ENCODE measurements around the gene SLC9A9. TPM values are rescaled to one million over a fixed set of nuclear protein-coding genes. Genes with fewer than 3 reads are reported as not detected.

SLC9A9 gene
- total RNA-seq, 6 experiments from 2014 or later, result 0.10 to 0.55 (median 0.33) TPM; not detected in 2

DNA sequence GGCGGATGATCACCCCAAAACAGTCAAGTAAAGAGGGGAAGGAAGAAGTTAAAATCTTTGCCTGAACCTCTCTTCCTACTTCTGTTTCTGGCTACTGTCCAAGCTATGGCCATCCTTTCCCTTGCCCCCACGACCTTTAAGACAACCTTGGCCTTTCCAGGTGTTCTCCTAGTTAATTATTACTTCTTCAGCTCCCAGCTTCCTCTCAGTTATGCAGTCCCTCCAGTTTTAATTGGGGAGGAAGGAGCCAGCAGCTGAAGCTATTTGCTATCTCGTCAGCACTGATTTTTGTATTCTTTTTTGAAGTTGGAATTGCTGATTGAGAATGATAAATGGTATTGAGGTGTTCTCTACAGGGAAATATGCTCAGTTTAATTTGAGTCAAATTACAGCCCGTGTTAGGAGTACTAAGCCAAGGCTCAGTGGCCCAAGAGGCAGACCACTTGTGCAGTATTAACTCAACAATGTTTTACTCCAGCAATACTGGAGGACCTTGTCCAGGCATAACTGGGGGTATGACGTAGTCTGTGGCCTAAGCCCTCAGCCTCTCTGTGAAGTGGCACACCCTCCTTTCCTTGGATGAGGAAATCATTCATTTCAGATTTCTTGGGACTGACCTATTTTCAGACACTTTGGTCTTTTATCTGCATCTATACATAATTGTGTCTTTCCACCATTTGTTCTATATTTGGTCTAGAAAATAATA, 336.9 kb downstream of the SLC9A9 start:
- TF ChIP-seq, protein P1, sequence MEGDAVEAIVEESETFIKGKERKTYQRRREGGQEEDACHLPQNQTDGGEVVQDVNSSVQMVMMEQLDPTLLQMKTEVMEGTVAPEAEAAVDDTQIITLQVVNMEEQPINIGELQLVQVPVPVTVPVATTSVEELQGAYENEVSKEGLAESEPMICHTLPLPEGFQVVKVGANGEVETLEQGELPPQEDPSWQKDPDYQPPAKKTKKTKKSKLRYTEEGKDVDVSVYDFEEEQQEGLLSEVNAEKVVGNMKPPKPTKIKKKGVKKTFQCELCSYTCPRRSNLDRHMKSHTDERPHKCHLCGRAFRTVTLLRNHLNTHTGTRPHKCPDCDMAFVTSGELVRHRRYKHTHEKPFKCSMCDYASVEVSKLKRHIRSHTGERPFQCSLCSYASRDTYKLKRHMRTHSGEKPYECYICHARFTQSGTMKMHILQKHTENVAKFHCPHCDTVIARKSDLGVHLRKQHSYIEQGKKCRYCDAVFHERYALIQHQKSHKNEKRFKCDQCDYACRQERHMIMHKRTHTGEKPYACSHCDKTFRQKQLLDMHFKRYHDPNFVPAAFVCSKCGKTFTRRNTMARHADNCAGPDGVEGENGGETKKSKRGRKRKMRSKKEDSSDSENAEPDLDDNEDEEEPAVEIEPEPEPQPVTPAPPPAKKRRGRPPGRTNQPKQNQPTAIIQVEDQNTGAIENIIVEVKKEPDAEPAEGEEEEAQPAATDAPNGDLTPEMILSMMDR (IDR thresholded peaks at IDR 0.05), result no peak
- Mint-ChIP-seq H3K27me3 (ENCODE audit: insufficient read depth) (no peaks in the 10 kb centered on the region), H3K9me3 (no peaks in the 10 kb centered on the region), H3K4me1 (ENCODE audit: low read depth) (peaks cover 10% of the 10 kb centered on the region; the same call in 1 of the 2 replicates), H3K36me3 (ENCODE audit: low read depth) (no peaks in the 10 kb centered on the region), H3K4me3 (no peak overlapping the region), H3K27ac (no peak overlapping the region)
- DNase-seq, result no peak

DNA sequence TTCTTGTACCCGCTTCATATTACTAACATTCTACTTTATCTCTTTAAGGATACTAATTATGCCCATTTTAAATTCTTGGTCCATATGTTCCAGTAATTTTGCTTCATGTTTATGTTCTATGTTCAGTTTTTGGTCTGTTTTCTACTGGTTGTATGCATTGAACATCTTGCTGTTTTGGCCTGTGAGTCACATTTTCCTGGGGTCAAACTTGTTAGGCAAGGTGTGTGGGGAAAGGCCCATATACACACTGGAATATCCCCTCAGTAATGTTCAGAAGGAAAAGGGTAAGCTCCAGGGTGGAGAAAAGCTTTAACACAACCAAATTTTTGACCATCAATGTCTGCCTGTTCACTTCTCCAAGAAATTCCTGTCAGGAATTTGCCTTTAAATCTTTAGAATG, 337.7 kb downstream of the SLC9A9 start:
- Mint-ChIP-seq H3K36me3 (ENCODE audit: low read depth) (no peaks in the 10 kb centered on the region), H3K4me3 (no peak overlapping the region), H3K9me3 (no peaks in the 10 kb centered on the region), H3K4me1 (ENCODE audit: low read depth) (peaks cover 10% of the 10 kb centered on the region; the same call in 1 of the 2 replicates), H3K27me3 (ENCODE audit: insufficient read depth) (no peaks in the 10 kb centered on the region), H3K27ac (no peak overlapping the region)
- TF ChIP-seq, protein P1 (IDR thresholded peaks at IDR 0.05), result no peak
- no peak for DNase-seq

DNA sequence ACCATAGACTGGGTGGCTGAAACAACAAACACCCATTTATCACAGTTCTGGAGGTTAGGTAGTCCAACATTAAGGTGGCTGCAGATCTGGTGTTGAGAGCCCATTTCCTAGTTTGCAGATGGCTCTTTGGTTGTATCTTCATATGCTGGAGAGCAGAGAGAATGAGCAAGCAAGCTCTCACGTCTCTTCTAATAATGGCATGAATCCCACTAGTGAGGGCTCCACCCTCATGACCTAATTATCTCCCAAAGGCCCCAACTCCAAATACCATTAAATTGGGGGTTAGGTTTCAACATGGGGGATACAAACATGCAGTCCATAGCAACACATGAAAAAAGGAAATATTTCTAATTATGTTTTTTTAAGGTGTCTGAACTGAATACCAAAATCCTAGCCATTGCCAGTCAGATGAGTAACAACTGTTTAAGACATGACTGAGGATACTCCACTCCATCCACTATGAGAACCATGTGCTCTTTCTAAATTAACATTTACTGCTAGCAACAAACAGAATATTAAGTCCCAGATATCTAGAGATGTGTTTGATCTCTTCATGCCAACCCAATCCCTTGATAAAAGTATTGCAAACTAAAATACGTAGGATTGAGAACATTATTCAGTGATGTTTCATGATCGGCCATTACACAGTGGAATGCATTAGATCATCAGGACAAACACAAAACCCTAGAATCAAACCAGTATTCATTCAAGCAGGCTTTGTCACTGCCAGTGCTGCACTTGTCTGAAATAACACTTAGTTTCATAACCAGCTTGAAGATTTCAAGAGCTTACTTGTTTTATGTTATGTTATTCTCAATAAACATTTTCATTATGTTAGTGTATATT, 340.3 kb downstream of the SLC9A9 start:
- Mint-ChIP-seq H3K4me3 (peak overlapping the region; percentile 51; the same call in 1 of the 2 replicates), H3K4me1 (ENCODE audit: low read depth) (peaks cover 10% of the 10 kb centered on the region; the same call in 1 of the 2 replicates), H3K27ac (no peak overlapping the region), H3K9me3 (no peaks in the 10 kb centered on the region), H3K27me3 (ENCODE audit: insufficient read depth) (peaks cover 2% of the 10 kb centered on the region; the same call in 1 of the 2 replicates), H3K36me3 (ENCODE audit: low read depth) (no peaks in the 10 kb centered on the region)
- DNase-seq, result peak; percentile 38
- TF ChIP-seq, protein P1 (IDR thresholded peaks at IDR 0.05), result no peak

DNA sequence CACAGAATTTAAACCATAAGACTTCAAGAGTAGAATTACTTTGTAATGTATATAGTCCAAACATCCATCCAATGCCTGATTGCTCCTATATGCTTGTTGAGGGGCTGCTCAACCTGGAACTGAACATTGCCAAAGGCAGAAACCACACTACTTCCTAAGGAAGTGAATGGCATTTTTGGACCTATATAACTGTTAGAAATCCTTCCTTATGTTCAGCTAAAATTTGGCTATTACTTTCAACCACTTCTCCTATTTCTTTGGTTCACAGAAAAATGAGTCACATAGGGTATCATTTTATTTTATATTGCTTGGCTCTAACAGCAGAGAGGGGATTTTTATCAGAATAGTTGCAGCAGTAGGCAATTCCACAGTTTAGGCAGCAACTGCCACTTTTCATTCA, 342.1 kb downstream of the SLC9A9 start:
- Mint-ChIP-seq H3K9me3 (no peaks in the 10 kb centered on the region), H3K4me1 (ENCODE audit: low read depth) (peaks cover 10% of the 10 kb centered on the region; the same call in 1 of the 2 replicates), H3K4me3 (no peak overlapping the region), H3K27ac (no peak overlapping the region), H3K27me3 (ENCODE audit: insufficient read depth) (peaks cover 3% of the 10 kb centered on the region; the same call in 1 of the 2 replicates), H3K36me3 (ENCODE audit: low read depth) (no peaks in the 10 kb centered on the region)
- DNase-seq, result no peak
- TF ChIP-seq, protein P1 (IDR thresholded peaks at IDR 0.05), result no peak

DNA sequence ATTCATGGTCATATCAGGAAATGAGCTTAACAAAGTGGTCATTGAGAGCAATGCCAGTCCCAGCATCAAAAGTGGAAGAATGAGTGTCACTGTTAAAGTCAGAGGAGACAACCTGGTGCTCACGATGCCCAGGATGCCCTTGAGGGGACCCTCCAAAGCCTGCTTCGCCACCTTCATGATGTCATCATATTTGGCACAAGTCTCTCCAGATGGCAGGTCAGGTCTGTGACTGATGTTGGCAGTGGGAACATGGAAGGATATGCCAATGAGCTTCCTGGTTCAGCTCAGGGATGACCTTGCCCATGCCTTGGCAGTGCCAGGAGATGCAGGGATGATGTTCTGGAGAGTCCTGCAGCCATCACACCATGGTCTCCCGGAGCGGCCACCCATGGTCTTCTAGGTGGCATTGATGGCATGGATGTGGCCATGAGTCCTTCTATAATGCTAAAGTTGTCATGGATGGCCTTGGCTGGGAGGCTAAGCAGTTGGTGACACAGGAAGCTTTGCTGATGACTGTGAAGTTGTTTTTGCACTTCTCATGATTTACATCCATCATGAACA, 344.9 kb downstream of the SLC9A9 start:
- Mint-ChIP-seq H3K4me3 (no peak overlapping the region), H3K36me3 (ENCODE audit: low read depth) (no peaks in the 10 kb centered on the region), H3K27ac (no peak overlapping the region), H3K27me3 (ENCODE audit: insufficient read depth) (peaks cover 3% of the 10 kb centered on the region; the same call in 1 of the 2 replicates), H3K4me1 (ENCODE audit: low read depth) (peaks cover 10% of the 10 kb centered on the region; the same call in 1 of the 2 replicates), H3K9me3 (no peaks in the 10 kb centered on the region)
- TF ChIP-seq, protein P1 (IDR thresholded peaks at IDR 0.05), result no peak
- DNase-seq, result no peak
